T-helper 17 cell (primary cell): ENCODE data around the gene FUT9. TPM values are rescaled to one million over a fixed set of nuclear protein-coding genes. Genes with fewer than 3 reads are reported as not detected.

Source experiments
- ATAC-seq: fragments of 150-1000 bp; cut with Tn5 transposase; 2 replicates; pipeline ENCODE4 v1.10.0; 2021; ENCODE audit warnings: mild to moderate bottlenecking, moderate library complexity
- DNase-seq, 3 donors: peaks; one replicate each; pipeline versions ENCODE4 v3.0.0 to v3.0.0-alpha.2; 2020 to 2021
- H3K9me3 ChIP-seq: one replicate; pipeline ENCODE4 v1.7.0; 2013; ENCODE audit warnings: low read length, mild to moderate bottlenecking; ENCODE audit not compliant: control insufficient read depth, poor library complexity, severe bottlenecking
- H3K27ac Mint-ChIP-seq: one replicate; pipeline ENCODE4 v1.8.0; 2022; ENCODE audit warnings: mild to moderate bottlenecking, moderate library complexity, mixed read lengths
- H3K27me3 Mint-ChIP-seq: one replicate; pipeline ENCODE4 v1.8.0; 2022; ENCODE audit warnings: mixed read lengths
- H3K36me3 Mint-ChIP-seq: one replicate; pipeline ENCODE4 v1.8.0; 2022; ENCODE audit warnings: low read depth, mixed read lengths
- H3K4me1 Mint-ChIP-seq: one replicate; pipeline ENCODE4 v1.8.0; 2022; ENCODE audit warnings: mild to moderate bottlenecking, mixed read lengths
- H3K4me3 Mint-ChIP-seq: one replicate; pipeline ENCODE4 v1.8.0; 2022; ENCODE audit warnings: mild to moderate bottlenecking, moderate library complexity, mixed read lengths
- total RNA-seq, 4 donors: library from RNA in 2 of 4; stranded (reverse) in 2 of 4; gene quantifications; one replicate each; pipeline ENCODE4 v1.2.3 and lab custom pipeline; 2022 to 2026

Gene FUT9
- total RNA-seq, 2 donors from 2014 or later = not detected

- H3K27ac Mint-ChIP-seq = no peak overlapping the region
- H3K27me3 Mint-ChIP-seq = no peaks in the 10 kb centered on the region
- no peaks in the 10 kb centered on the region for H3K36me3 Mint-ChIP-seq
- DNase-seq (no peak), ATAC-seq (no peak)
- H3K4me1 Mint-ChIP-seq = peaks cover 5% of the 10 kb centered on the region
- H3K9me3 ChIP-seq = no peaks in the 10 kb centered on the region
- peak overlapping the region; percentile 52 for H3K4me3 Mint-ChIP-seq
Measured at GRCh38 chr6:96156425-96156824, 140.7 kb downstream of the FUT9 start.

DNA sequence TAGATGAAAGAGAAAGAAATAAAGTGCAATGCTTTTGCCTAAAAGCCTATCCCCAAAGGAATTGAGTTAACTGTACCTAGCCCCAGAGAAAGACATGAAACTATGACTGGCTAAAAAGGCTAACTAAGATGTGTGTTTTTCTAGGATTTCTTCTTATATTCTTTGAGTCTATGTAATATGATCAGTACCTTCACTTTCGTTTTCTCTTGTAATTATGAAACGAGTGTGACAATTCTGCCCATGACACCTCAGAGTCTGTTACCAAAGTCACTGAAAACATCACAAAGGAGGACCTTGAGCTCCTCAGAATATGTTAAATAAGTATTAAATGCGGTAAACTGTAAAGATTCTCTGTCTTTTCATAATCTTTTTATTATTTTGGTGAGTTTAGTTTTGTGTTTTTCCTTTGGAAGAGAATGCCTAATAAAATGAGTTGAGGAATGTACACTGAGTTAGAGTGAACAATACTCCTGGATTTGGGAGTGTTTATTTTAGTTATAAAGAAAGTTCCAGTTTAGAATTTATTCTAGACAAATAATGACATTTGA lies 141.3 kb downstream of the FUT9 start:
- Mint-ChIP-seq H3K4me3 (peak overlapping the region; percentile 52), H3K36me3 (no peaks in the 10 kb centered on the region), H3K4me1 (peaks cover 5% of the 10 kb centered on the region), H3K27ac (no peak overlapping the region), H3K27me3 (no peaks in the 10 kb centered on the region)
- DNase-seq (no peak), ATAC-seq (no peak)
- H3K9me3 ChIP-seq = no peaks in the 10 kb centered on the region

DNA sequence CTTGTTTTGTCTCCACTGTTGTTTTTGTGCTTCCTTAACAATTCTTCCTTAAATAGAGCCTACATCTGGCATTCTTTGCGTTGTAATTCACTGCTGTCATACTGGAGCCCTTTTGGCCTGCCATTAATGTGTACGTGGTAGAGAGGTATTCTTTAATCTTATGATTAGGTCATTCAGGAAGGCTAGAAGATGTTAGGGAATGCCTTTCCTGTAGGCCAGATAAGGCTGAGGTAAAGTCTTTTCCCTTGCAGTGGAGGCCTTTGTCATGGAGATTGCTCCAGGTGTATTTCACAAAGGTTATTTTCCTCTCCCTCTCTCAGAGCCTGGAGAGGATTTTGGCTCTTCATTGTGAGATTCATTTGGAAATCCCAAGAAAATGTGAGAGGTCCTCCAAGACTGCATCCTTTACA lies 146.9 kb downstream of the FUT9 start:
- DNase-seq (no peak), ATAC-seq (no peak)
- Mint-ChIP-seq H3K27me3 (no peaks in the 10 kb centered on the region), H3K4me3 (no peak overlapping the region), H3K36me3 (no peaks in the 10 kb centered on the region), H3K27ac (no peak overlapping the region), H3K4me1 (no peaks in the 10 kb centered on the region)
- no peaks in the 10 kb centered on the region for H3K9me3 ChIP-seq

DNA sequence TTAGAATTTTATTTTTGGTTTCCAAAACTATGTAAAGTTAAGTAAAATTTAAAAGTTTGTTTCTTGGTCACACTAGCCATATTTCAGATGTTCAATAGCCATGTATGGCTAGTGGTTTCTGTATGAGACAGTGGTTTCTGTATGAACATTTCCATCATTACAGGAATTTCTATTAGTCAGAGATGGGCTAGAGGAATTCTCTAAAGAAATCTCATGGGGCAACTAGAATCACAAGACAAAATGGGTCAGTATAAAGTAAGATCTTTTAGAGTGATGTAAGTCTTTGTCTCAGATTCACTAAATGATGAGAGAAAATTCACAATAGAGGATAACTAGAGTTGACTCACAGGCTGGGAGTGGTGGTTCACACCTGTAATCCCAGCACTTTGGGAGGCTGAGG lies 149.0 kb downstream of the FUT9 start:
- DNase-seq = no peak
- Mint-ChIP-seq H3K27me3 (no peaks in the 10 kb centered on the region), H3K4me1 (no peaks in the 10 kb centered on the region), H3K36me3 (no peaks in the 10 kb centered on the region), H3K4me3 (no peak overlapping the region), H3K27ac (no peak overlapping the region)
- H3K9me3 ChIP-seq = no peaks in the 10 kb centered on the region
- ATAC-seq = no peak

DNA sequence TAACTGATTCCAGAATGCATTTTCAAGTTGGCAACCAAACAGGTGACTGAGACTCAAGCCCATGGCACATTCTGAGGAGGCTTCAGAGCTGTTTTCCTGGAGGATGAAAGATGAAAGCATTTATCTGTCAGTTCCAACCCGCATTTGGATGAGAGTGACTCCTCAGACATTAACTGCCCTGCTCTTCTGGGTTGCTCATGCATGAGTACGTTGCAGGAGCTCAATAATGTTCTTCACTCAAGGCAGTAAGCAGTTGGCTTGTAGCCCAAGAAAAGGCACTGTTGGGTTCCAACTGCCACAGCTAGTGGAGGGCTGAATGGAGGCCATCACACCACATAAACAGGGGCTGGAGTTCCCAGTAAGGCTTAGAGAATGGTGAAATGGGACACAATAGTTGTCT lies 155.3 kb downstream of the FUT9 start:
- Mint-ChIP-seq H3K27ac (no peak overlapping the region), H3K4me3 (no peak overlapping the region), H3K4me1 (no peaks in the 10 kb centered on the region), H3K36me3 (no peaks in the 10 kb centered on the region), H3K27me3 (no peaks in the 10 kb centered on the region)
- DNase-seq (no peak), ATAC-seq (no peak)
- no peaks in the 10 kb centered on the region for H3K9me3 ChIP-seq

- H3K27me3 Mint-ChIP-seq = no peaks in the 10 kb centered on the region
- no peaks in the 10 kb centered on the region for H3K9me3 ChIP-seq
- DNase-seq (no peak), ATAC-seq (no peak)
- no peak overlapping the region for H3K4me3 Mint-ChIP-seq
- H3K4me1 Mint-ChIP-seq = no peaks in the 10 kb centered on the region
- H3K36me3 Mint-ChIP-seq = no peaks in the 10 kb centered on the region
- H3K27ac Mint-ChIP-seq = no peak overlapping the region
Measured at GRCh38 chr6:96184798-96185197, 169.0 kb downstream of the FUT9 start.

DNA sequence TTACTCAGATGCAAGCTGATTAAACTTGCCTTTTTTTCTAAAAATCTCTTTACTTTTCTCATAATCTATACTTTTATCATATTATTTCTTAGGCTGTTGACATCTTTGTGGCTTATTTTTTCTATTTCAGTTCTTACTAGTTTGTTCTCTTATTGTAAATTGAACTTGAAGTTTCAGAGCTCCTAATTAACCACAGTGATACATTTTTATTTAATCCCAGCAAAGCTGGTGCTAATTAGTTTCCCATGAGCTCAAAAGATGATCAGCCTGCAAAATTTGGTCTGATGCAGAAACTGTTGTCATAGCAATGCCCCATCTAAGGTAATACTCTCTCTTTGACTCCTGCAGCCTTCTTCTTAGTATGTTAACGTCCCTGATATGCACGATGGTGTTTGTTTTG lies 170.3 kb downstream of the FUT9 start:
- no peaks in the 10 kb centered on the region for H3K27me3 Mint-ChIP-seq
- no peak overlapping the region for H3K27ac Mint-ChIP-seq
- H3K4me3 Mint-ChIP-seq = no peak overlapping the region
- H3K9me3 ChIP-seq = no peaks in the 10 kb centered on the region
- H3K36me3 Mint-ChIP-seq = no peaks in the 10 kb centered on the region
- DNase-seq = no peak
- ATAC-seq = no peak
- H3K4me1 Mint-ChIP-seq = no peaks in the 10 kb centered on the region

- Mint-ChIP-seq H3K27ac (no peak overlapping the region), H3K27me3 (no peaks in the 10 kb centered on the region), H3K4me3 (no peak overlapping the region), H3K36me3 (no peaks in the 10 kb centered on the region), H3K4me1 (no peaks in the 10 kb centered on the region)
- no peak for DNase-seq
- no peaks in the 10 kb centered on the region for H3K9me3 ChIP-seq
- ATAC-seq = no peak
Measured at GRCh38 chr6:96186516-96187195, 170.9 kb downstream of the FUT9 start.

GRCh38 chr6:96194675-96195074 lies 178.9 kb downstream of the FUT9 start:
- no peak for ATAC-seq
- no peak for DNase-seq
- H3K9me3 ChIP-seq = no peaks in the 10 kb centered on the region
- Mint-ChIP-seq H3K4me1 (no peaks in the 10 kb centered on the region), H3K27ac (no peak overlapping the region), H3K36me3 (no peaks in the 10 kb centered on the region), H3K27me3 (no peaks in the 10 kb centered on the region), H3K4me3 (no peak overlapping the region)

GRCh38 chr6:96195272-96195671 lies 179.5 kb downstream of the FUT9 start:
- ATAC-seq (no peak), DNase-seq (no peak)
- H3K4me1 Mint-ChIP-seq = no peaks in the 10 kb centered on the region
- no peak overlapping the region for H3K4me3 Mint-ChIP-seq
- H3K9me3 ChIP-seq = no peaks in the 10 kb centered on the region
- no peak overlapping the region for H3K27ac Mint-ChIP-seq
- H3K36me3 Mint-ChIP-seq = no peaks in the 10 kb centered on the region
- no peaks in the 10 kb centered on the region for H3K27me3 Mint-ChIP-seq

DNA sequence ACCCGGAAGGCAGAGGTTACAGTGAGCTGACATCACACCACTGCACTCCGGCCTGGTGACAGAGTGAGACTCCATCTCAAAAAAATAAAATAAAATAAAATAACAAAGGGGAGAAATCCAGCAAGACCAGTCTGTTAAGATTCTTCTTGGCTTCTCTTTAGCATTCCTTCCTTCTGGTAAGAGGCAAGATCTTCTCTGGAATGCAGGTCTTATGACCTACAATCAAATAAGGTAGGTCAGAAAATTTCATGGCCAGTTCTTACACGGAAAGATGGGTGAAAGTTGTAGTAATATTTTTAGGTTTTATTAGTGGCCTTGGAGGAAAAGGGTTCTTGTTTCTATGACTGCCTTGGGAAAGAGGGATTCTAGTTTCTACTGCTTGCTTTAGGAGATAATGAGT lies 180.9 kb downstream of the FUT9 start:
- Mint-ChIP-seq H3K4me3 (no peak overlapping the region), H3K27ac (no peak overlapping the region), H3K4me1 (no peaks in the 10 kb centered on the region), H3K36me3 (no peaks in the 10 kb centered on the region), H3K27me3 (no peaks in the 10 kb centered on the region)
- H3K9me3 ChIP-seq = no peaks in the 10 kb centered on the region
- no peak for DNase-seq
- no peak for ATAC-seq

DNA sequence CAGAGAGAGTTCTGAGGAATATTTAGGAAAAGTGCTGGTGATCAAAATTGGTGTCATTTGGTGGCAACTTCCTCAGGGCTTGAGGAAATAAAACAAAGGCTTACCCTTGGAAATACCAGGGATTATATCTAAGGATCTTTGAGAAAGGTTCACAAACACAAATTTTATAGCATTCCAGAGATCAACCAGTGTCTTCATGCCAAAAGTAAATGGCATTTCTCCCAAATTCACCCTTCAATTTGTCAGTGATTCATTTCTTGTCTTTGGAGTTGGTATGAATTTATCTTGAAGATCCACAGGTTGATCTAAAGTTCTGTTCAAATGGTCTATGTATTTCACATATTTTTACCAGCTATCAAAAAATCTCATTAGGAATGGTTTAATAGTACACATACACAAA lies 181.5 kb downstream of the FUT9 start:
- no peaks in the 10 kb centered on the region for H3K4me1 Mint-ChIP-seq
- no peak overlapping the region for H3K4me3 Mint-ChIP-seq
- ATAC-seq (no peak), DNase-seq (no peak)
- H3K36me3 Mint-ChIP-seq = no peaks in the 10 kb centered on the region
- no peaks in the 10 kb centered on the region for H3K27me3 Mint-ChIP-seq
- no peak overlapping the region for H3K27ac Mint-ChIP-seq
- no peaks in the 10 kb centered on the region for H3K9me3 ChIP-seq

- Mint-ChIP-seq H3K36me3 (no peaks in the 10 kb centered on the region), H3K4me3 (no peak overlapping the region), H3K27ac (no peak overlapping the region), H3K27me3 (no peaks in the 10 kb centered on the region), H3K4me1 (no peaks in the 10 kb centered on the region)
- ATAC-seq (no peak), DNase-seq (no peak)
- H3K9me3 ChIP-seq = no peaks in the 10 kb centered on the region
Measured at GRCh38 chr6:96202571-96202970, 186.8 kb downstream of the FUT9 start.

DNA sequence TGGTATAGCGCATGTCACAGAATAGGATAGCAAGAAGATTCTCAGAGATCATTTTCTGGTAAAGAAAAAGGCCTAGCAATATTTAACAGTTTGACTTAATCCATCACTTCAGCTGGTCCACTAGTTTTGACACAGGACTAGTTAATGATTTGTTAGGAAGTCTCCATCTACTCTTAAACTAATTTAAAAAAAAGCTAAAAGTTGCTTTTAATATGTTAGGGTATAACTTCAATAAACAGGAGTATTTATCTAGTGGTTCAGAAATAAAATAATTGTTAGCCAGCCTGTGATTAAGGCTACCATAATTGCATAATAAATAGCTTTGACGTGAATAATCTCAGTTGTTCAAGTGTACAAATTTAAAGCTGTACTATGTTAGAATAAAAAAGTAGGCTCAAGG lies 195.6 kb downstream of the FUT9 start:
- Mint-ChIP-seq H3K36me3 (no peaks in the 10 kb centered on the region), H3K4me1 (no peaks in the 10 kb centered on the region), H3K27ac (no peak overlapping the region), H3K27me3 (no peaks in the 10 kb centered on the region), H3K4me3 (no peak overlapping the region)
- ATAC-seq (no peak), DNase-seq (no peak)
- H3K9me3 ChIP-seq = no peaks in the 10 kb centered on the region
